Inflammatory macrophage treated with lipopolysaccharide for 4 hours (primary cell): ENCODE data around the gene JAK1.

Source experiments
- DNase-seq: peaks from one replicate; pipeline ENCODE4 v3.0.0-alpha.2; 2020

Gene JAK1

DNA sequence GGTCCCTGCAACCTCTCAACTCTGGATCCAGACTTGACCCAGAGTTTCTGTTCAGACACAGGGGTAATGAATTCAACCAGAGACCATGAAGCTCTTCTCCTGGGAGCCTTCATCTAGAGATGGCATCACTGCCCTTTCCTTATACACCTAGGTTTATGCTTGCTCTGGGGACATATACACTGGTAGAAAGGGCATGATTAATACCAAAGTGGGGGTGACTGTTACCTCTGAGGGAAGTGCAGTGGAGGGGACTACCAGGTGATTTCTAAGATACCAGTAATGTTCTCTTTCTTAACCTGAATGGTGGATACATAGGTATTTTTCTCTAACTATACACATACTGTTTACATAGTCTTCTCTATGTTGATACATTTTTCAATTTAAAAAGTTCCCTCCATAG, 48.4 kb downstream of the JAK1 start:
- DNase-seq: no peak

DNA sequence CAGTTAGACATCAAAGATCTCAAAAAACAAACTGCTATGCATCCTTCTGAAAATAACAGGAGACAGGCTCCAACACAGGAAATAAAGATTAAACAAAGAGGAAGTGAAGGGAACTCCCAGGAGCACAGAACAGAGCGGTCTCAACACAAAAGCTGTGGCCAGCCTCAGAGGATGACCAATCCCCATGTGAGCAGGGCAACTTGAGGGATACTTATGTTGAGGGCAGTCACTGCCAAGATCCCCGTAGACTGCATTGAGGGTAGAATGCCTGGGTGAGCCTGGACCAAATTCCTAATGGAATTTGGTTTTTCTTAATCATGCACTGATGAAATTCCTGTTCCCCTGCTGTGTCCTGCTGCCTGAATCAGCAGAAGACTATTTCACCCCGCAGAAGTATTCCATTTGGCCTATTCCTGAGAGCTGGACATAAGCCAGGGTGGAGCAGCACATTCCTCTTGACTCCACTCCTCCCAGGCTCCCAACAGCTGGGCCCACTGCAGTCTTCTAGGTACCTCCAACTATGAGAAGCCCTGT, 49.0 kb downstream of the JAK1 start:
- peak; percentile 93 for DNase-seq

DNA sequence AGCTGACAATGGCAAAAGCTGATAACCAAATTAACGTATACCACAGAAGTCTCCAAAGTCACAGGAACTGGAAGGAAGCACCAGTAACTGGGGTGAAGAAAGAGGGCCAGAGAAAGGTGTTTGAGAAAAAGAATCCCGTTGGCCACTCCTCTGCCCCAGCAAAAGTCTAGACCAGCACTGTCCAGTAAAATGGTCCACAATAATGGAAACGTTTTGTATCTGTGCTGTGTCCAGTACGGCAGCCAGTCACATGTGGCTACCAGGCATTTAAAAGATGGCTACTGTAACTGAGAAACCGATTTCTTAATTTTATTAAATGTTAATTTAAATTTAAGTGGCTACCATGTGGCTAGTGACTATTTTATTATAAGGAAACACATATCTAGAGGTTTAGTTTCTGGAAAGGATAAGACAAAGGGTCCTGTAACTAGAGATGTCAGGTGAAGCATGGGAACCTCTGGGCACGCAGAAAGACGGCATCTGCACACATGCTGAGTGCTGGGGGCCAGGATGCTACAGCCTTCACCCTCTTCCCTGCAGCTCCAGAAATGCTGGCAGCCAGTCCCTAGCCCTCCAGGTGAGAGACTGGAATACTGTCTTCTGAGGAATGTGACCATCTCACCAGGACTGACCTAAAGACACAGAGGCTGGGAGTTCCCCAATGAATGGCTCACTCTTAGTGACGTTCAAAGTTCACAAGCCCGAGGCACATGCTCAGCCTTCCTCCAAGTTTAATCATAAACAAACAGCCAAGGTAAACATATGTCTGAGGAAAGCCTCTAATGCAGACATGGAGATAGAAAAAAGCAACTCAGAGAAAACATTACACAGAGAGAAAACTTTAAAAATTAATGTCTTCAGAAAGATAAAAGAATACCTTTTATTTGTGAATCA, 50.7 kb downstream of the JAK1 start:
- DNase-seq: peak; percentile 50

DNA sequence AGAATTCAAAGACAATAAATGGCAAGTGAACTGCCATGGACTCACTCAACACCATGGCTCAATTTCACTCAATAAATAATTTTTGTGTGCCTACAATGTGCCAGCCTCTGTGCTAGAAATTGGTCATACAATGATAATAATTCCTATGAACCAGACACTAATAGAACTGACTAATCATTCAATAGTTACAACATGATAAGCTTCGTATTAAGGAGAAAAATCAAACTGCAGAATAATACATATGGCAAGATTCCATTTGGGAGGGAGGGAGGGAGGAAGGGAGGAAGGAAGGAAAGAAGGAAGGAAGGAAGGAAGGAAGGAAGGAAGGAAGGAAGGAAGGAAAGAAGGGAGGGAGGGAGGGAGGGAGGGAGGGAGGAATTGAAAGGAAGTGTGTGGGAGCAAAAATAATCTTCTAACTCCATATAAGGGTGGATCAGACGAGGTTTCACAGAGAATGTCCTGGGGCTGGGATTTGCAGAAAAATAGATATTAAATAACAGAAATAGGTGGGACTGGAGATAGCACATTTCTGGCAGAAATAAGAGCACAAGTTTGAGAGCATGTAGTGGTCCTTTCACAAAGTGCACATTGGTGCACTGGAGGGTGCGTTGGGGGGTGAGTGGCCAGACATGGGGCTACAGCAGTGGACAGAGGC, 52.9 kb downstream of the JAK1 start:
- DNase-seq: no peak

DNA sequence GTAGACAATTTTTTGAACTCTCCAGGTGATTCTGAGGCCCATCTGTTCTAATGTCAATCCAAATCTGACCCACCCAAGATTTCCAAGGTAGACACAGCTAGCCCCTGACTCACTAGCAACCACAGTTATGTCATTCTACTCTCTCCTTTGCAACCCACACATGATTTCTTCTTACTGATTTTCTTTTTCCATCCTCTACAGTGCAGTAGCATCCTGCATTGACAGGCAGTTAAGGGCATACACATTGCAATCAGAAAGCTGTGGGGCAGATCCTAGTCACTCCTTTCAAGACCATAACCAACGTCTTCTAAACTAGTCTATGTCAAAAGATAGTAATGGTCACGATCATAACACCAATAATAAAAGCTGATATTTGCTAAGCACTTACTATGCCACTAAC, 54.2 kb downstream of the JAK1 start:
- DNase-seq: no peak

DNA sequence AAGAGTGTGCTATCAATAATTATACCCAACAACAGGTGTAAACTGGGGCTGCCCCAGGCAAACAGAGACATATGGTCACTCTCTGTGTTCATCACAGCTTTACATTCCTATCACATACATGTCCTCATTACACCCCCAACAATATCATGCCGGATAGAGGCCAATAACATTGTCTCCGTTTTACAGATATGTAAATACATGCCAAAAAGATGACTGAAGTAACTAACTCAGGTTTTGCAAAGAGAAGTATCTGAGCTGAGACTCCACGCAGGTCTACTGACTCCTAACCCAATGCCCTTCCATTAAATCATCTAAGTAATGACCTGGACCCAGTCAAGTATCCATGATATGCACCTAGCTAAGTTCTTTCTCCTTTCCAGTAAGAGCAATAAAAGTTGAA, 55.0 kb downstream of the JAK1 start:
- no peak for DNase-seq

DNA sequence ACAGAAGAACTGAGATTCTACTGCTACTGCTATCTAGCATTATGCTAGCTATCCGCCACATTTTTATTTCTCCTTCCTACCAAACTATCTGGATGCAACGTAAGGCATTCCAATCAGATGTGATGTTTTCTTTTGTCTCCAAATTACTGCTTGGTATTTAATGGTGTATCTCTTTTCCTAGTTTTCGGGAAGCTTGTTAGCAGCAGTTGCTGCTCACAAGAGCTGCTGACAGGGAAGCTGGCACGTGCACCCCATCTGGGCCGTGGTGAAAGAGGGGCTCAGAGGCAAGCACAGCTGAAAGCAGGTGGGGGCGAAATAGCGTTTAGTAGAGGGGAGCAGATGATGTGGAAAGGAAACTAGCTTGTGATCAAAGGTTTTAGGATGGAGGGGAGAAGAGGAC, 57.3 kb downstream of the JAK1 start:
- DNase-seq: no peak

DNA sequence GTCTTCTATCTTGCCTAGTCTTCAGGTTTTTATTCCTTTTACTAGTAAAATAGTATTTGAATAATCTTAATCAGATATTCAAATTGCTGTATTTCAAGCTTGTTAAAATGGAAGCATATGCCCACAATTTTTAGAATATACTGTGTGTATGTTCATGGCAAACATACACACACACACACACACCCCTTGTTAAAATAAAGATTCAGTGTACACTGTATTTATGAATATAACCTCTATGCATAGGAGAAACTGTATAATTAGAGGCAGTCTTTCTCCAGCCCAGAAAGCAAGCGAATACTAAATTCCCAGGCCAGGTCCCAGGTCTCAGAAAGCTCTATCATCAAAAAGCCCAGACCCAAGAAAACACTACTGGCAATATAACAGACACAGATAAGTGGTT, 57.8 kb downstream of the JAK1 start:
- DNase-seq: no peak

DNA sequence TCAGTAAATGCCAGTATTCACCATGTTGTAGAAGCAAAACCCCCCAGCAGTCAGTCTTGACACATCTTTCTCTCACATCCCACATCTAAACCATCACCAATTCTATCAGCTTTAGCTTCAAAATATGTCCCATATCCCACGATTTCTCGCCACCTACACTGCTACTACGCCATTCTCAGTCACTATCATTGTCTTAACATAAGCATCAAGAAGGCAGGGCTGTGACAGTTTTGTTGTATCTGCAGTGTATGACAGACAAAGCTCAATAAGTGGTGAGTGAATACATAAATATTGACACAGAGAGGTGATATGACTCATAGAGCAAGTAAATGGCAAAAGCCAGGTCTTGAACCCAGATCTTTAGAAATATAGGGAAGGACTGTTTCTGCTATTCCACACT, 59.9 kb downstream of the JAK1 start:
- peak; percentile 36 for DNase-seq

DNA sequence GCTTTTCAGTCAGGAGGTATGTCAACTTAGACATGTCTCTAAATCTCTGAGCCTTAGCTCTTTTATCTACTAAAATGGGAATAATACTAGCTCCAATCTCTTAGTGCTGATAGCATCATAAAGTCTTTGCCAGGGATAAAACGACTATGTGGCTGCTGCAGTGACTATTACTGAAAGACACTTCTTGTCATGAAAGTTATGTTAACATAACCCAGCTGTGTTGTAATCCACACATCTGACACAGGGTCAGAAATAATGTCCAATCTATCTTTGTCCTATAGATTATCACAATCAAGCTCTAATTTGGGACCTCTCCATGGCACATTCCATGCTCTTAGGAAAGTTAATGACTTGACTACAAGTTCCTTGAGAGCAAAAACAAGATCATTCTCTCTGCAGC, 62.8 kb downstream of the JAK1 start:
- DNase-seq: no peak

DNA sequence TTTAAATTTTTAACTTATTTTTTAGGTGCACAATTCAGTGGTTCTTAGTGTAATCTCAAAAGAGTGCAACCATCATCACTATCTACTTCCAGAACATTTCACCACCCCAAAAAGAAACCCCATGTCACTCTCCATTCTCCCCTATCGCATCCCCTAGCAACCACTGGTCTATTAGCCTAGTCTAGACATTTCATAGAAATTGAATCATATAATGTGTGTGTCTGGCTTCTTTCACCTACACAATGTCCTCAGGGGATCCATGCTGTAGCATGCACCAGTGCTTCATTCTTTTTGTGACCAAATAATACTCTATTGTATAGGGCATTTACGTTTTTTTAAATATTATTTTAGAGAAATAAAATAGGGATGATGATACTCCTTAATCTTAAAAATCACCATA, 64.7 kb downstream of the JAK1 start:
- DNase-seq: no peak

DNA sequence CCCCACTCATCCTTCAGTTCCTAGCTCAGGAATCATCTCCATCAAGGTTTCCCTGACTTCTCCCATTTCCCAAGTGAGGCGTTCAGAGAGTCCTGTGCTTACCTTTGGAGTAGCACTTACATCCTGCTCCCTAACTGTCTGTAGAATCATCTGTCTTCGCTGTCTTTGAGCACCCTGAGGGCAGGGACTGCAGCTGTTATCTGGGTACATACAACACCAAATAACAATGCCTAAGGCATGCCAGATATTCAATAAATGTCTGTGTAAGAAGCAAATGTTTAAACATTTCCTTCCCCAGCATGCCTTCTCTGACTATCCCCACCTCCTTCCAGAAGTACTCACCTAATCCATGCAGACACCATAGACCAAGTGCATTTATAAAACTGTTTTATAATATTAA, 65.4 kb downstream of the JAK1 start:
- no peak for DNase-seq

DNA sequence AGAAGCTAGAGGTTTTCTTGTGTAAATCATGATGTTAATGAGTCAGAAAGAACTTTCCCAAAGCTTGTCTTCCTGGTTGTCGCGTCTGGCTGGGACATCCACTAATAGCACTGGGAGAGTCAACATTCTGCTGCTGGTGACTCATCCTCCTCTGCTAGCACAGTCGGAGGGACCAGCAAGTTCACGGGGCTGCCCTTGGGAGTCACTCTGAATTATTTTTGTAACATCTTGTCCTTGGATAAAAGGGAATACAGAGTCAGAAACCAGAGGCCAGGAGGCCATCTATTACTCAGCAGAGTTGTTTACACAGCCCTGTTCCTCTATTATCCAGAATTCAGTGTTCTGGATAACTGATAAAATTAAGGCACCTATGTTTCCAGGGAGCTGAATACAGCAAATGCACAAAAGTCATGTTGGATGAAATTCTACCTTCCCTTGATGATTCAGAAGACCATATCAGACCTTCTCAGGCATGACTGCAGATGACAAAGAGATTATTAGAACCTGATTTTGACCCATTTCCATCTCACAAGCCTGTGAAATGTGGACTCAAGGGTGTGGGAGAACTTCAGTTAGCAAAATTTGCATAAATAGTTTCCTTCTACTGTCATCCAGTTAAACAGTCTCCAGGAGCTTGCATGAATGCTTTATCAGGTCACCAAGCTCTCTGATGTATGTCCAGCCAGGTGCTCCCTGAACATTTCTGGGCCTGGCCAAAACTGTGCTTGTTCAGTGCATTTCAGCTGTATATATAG, 68.1 kb downstream of the JAK1 start:
- peak; percentile 99 for DNase-seq

DNA sequence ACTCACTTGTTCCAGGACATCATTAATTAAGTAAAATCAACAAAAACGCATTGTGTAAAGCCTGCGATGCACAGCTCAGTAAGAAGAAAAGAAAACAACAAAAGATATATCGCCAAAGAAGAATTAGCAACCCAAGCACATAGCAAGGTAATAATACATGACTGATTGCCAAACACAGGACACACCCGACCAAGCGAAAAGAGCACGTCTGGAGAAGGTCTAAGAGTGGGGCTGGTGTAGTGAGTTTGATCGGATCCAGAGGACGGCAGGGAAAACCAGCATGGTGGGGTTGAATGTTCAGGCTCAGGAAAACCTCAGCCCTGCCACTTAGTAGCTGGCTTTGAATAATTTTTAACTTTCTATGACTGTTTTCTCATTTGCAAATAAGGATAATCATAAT, 69.8 kb downstream of the JAK1 start:
- no peak for DNase-seq

DNA sequence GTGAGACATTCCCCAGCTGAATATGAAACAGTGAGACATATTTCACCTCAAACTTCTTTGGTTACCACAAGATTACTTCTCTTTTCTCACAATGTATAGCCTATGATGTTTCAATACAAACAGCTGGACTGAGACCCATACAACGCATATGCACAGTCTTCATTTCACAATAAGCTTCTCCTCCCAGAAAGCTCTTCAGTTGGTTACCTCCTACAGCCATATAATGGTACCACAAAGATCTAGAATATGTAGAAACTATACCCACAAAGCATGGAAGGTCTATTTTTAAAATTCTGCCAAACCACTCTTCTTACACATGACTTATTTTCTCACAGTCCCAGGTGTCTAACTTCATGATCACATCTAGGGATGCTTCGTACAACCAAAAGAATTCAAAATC, 70.8 kb downstream of the JAK1 start:
- peak; percentile 90 for DNase-seq

DNA sequence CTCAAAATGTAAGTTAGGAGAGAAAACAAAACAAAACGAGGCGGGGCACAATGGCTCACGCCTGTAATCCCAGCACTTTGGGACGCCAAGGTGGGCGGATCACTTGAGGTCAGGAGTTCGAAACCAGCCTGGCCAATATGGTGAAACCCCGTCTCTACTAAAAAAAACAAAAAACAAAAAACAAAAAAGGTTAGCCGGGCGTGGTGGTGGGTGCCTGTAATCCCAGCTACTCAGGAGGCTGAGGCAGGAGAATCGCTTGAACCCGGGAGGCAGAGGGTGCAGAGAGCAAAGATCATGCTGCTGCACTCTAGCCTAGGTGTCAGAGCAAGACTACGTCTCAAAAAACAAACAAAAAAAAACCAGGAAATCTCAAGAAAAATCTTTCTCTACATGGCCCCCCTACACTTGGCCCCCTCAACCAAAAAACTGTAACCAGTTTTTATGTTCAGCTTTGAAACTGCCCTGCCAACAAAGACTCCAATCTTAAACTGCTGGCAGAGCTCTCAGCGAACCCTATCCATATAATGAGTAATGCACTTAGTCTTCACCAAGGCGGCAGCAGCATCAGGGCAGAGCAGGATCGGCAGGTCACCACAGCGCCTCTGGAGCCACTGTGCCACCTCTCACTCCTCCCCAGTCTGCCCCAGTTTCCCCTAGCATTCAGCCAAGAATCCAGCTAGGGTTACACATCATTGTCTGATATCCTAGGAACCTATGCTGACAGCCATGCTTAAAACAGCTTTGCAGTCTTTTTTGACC, 71.7 kb downstream of the JAK1 start:
- DNase-seq: no peak

DNA sequence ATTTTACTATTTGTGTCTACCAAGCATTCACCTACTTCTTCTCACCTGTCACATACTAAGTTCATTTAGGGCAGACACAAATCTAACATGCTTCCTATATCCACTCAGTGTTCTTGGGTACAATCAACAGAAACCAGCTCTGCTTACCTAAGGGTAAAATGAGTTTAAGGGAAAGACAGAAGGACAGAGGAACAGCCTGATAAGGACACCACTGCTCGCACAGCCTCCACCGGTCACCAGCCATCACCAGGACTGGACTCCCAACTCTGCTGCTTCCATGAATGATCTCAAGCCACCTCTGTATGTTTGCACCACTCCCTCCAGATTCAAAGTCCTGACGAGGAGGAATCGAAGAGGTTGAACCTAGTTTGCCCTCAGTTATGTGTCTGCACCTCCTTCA, 72.4 kb downstream of the JAK1 start:
- DNase-seq: no peak

DNA sequence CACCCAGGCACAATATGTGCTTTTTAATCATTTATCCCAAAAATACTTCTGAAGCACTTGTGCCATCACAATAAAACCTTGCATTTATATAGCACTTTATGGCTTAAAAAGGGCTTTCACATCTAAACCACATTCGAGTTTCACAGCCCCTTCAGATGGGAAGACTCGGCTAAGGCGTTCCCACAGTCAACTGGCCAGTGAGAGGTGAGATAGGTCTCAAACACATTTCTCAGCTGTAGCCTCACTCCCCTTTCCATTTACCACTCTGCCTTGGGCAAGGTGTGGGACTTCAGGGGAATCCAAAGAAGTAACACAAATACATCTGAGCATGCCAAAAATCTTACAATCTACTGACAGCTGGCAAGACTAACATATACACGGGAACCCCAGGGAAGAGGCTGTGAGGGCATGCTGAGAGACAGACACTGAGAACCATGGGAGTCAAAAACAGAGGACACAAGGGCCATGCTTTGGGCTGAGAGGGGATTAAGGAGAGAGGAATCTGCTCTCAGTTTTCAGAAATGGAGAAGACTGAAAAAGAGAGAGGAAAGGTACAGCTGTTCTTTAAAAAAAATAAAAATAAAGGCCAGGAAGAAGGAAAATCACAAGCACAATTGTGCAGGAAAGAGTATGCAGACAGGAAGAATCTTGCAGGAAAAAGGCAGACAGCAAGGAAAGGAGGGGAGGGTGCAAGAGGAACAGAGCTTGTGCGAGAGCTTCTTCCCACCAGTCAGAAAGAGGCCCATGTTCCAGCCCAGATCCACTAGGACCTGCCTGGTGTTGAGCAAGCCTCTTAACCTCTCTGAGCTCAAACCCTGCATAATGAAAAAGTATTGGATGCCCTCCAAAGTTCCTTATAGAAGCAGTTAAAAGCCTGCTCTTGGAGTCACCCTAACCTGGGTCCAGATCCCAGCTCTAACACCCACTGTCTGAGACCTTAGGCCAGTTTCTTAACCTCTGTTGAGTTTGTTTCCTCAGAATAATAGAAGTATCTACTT, 73.5 kb downstream of the JAK1 start:
- peak; percentile 30 for DNase-seq

DNA sequence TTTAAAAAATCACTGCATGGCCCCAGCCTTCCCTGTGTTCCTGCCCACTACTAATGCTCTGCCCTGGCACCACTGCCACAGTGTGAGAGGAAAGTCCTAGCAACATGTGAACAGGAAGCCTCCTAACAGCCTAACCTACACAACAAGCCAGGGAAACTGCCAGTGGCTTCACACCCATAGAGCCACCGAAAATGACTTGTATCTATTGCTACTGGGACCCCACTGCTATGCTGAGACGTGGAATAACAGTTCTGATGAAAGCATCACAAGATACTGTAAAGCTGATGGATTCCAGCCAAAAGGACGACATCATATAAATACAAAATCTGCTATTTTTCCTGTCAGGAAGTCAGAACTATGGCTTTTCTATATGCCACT, 74.9 kb downstream of the JAK1 start:
- no peak for DNase-seq

DNA sequence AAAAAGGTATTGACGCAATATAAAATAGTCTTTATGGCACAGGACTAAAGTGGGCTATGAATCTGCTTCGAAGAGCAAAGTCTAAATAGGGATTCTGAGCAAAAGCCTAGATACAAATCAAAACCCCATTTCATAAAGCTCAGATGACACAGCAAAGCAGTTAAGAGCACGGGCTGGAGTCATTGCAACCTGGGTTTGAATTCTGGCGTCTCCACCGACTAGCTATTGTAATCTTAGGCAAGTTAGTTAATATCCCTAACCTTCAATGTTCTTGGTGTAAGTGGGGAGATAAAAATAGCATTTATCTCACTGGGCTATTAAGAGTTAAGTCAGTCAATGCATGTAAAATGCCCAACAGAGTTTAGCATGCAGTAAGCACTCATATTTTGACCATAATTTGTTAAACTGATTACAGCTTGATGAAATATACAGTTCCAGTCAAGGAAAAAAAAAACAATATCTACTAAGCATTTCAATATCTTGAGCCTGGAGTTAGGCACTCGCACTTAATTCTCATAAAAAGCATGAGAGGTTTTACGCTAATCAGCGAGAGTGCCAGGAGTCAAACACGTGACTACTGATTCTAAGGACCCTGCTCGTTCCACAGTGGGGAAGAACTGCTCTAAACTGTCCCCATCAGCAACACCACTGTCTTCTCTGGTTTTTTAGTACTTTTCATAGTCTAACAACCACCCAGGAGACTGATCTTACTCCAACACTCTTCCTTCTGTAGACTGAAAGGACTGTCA, 75.5 kb downstream of the JAK1 start:
- DNase-seq: no peak

DNA sequence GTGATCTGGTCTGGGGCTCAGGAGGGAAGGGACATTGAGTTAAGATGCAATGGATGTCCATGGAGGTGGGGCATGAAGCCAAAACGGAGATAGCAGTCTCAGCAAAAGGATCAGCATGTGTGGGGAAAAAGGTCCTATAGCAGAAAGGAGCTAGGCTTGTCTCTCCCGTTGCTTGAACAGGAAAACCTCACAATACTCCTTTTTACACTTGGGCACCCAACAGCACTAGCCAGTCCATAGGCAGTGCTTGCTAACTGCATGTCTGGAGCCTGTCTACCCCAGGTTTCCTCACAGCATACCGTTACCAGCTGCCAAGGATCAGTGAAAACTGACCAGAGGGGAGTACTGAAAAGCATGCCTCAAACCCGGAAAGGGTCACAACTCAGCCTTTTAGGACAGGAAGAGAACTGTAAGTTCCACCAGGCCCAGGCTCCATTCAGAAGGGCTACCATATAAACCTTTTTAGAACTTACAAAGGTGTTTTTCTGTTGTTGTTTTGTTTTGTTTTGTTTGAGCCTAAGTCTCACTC, 78.6 kb downstream of the JAK1 start:
- no peak for DNase-seq
